Peyer's patch (tissue), 4 donors: ENCODE data around the gene ZBTB20.

Experiments used
- POLR2A ChIP-seq, 2 donors: fragments of 450-650 bp; IDR thresholded peaks; one replicate each; pipeline ENCODE4 v1.5.1; 2017; ENCODE audit warnings: antibody characterized with exemption in 2 of 2, mild to moderate bottlenecking in 2 of 2, moderate library complexity in 2 of 2
- TF ChIP-seq, protein P1 (sequence below), 6 experiments: fragments of 450-650 bp in 4 of 6; fragments of 200-600 bp in 2 of 6; sonication (generic) in 1 of 6; IDR thresholded peaks; one replicate each; pipeline ENCODE4 v1.5.1; 2017 to 2019; ENCODE audit warnings: antibody characterized with exemption in 6 of 6, mild to moderate bottlenecking in 3 of 6, moderate library complexity in 1 of 6

DNA sequence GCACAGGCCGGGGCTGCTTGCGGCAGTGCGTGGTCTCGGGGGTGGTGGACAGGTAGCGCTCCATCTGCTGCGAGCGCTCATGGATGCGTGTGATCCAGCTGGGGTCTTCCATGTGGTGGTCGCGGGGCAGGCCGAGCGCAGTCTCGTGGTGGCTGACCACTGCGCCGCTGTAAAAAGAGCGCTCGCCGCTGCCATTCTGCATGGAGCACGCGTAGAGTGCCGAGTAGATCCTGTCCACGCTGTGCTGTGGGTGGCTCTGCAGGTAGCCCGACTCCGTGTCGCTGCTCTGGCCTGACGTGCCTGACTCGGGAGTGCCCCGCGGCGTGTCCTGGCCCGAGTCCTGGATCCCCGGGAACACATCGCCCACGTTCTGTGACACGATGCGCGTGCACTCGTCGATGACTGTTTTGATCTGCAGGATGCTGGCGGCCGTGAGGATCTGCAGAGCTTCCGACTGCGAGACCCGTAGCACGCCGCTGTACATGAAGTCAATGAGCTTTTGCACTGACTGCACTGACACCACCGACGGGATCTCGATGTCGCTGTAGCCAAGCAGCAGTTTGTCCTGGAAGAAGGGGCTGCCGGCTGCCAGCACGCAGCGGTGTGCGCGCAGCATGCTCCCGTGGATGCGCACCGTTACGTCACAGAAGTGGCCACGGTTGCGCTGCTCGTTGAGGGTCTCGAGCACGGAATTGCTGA lies 795.8 kb downstream of the ZBTB20 start:
- TF ChIP-seq, protein P1, sequence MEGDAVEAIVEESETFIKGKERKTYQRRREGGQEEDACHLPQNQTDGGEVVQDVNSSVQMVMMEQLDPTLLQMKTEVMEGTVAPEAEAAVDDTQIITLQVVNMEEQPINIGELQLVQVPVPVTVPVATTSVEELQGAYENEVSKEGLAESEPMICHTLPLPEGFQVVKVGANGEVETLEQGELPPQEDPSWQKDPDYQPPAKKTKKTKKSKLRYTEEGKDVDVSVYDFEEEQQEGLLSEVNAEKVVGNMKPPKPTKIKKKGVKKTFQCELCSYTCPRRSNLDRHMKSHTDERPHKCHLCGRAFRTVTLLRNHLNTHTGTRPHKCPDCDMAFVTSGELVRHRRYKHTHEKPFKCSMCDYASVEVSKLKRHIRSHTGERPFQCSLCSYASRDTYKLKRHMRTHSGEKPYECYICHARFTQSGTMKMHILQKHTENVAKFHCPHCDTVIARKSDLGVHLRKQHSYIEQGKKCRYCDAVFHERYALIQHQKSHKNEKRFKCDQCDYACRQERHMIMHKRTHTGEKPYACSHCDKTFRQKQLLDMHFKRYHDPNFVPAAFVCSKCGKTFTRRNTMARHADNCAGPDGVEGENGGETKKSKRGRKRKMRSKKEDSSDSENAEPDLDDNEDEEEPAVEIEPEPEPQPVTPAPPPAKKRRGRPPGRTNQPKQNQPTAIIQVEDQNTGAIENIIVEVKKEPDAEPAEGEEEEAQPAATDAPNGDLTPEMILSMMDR (IDR thresholded peaks at IDR 0.05), result no peak
- TF ChIP-seq POLR2A (IDR thresholded peaks at IDR 0.05), result no peak
